Prostate gland (tissue), 2 donors: ENCODE results near the gene CD96. TPM values are rescaled to one million over a fixed set of nuclear protein-coding genes. Genes with fewer than 3 reads are reported as not detected.

Experiments
- DNase-seq: peaks from one replicate; pipeline ENCODE4 v3.0.0-alpha.2; 2019; ENCODE audit warnings: low spot score
- H3K27ac ChIP-seq, 2 donors: fragments of 200-600 bp; sonication (generic); 2 replicates each; pipeline ENCODE4 v1.5.1; 2017 to 2019
- H3K27me3 ChIP-seq: fragments of 200-600 bp; sonication (generic); replicated peaks from 2 replicates; pipeline ENCODE4 v1.5.1; 2019; ENCODE audit not compliant: insufficient read depth
- H3K36me3 ChIP-seq, 2 donors: fragments of 200-600 bp; sonication (generic); 1 replicate in 1 of 2; 2 replicates in 1 of 2; pipeline versions ENCODE4 v1.5.1 to v1.8.1; 2017 to 2019
- H3K4me1 ChIP-seq: fragments of 200-600 bp; sonication (generic); replicated peaks from 2 replicates; pipeline ENCODE4 v1.5.1; 2019
- H3K4me3 ChIP-seq, 2 donors: fragments of 200-600 bp; sonication (generic); 2 replicates each; pipeline ENCODE4 v1.5.1; 2017 to 2019
- H3K9me3 ChIP-seq: fragments of 200-600 bp; sonication (generic); 2 replicates; pipeline ENCODE4 v1.5.1; 2017
- POLR2A ChIP-seq: fragments of 450-650 bp; IDR thresholded peaks from one replicate; pipeline ENCODE4 v1.6.1; 2016; ENCODE audit warnings: antibody characterized with exemption, mild to moderate bottlenecking
- POLR2AphosphoS5 ChIP-seq: sonication (generic); formaldehyde crosslinking; IDR thresholded peaks from one replicate; pipeline ENCODE4 v1.6.1; 2017; ENCODE audit warnings: antibody characterized with exemption
- WGBS: methylation state at CpG from one replicate; pipeline ENCODE4 v1.1.5; 2018; 5-methylcytosine and 5-hydroxymethylcytosine counted together
- intact Hi-C: fragments of 100-400 bp; cut with DNase I; formaldehyde crosslinking; loops from one replicate; pipeline ENCODE4 v1.14.2; 2022
- total RNA-seq, 2 donors: library from RNA; depleted of rRNA; stranded (reverse); fragments of >200 nt; gene quantifications; one replicate each; pipeline ENCODE4 v1.1.0, GENCODE V29; 2016
- TF ChIP-seq, protein P1 (sequence below), 4 experiments: fragments of 200-600 bp in 2 of 4; fragments of 450-650 bp in 2 of 4; sonication (generic) in 2 of 4; IDR thresholded peaks; 1 replicate in 3 of 4; 2 replicates in 1 of 4; pipeline ENCODE4 v1.5.1; 2016 to 2019; ENCODE audit warnings: antibody characterized with exemption in 4 of 4, mild to moderate bottlenecking in 2 of 4, moderate library complexity in 2 of 4

CD96 gene
- total RNA-seq, 2 donors from 2014 or later: 0.45 to 2.2 TPM

DNA sequence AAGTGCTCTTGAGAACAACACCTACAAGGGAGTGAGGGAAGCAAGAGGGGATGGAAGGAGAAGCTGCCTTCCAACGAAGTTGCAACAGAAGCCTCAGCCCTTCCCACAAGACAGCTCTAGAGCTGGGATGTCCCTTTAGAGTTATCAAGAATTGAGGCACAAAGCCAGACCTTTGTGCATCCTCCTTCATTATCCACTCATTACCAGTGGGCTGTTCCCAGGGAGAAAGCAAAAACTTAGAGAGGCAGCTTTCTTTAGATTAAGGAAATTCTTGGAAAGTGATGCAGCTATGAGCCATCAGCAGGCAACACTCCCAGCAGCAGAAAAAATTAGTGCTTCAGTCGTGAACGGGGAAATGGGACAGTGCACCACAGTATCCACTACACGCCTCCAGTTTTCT, 10.6 kb upstream of the CD96 start:
- Histone ChIP-seq H3K27ac (no peak overlapping the region), H3K36me3 (no peaks in the 10 kb centered on the region), H3K4me3 (no peak overlapping the region), H3K9me3 (no peaks in the 10 kb centered on the region), H3K27me3 (no peaks in the 10 kb centered on the region), H3K4me1 (no peaks in the 10 kb centered on the region)
- DNase-seq: no peak
- 84% methylated on average over 4 of the region's 4 CpGs for WGBS
- TF ChIP-seq POLR2AphosphoS5 (no peak), POLR2A (no peak)
- TF ChIP-seq, protein P1, sequence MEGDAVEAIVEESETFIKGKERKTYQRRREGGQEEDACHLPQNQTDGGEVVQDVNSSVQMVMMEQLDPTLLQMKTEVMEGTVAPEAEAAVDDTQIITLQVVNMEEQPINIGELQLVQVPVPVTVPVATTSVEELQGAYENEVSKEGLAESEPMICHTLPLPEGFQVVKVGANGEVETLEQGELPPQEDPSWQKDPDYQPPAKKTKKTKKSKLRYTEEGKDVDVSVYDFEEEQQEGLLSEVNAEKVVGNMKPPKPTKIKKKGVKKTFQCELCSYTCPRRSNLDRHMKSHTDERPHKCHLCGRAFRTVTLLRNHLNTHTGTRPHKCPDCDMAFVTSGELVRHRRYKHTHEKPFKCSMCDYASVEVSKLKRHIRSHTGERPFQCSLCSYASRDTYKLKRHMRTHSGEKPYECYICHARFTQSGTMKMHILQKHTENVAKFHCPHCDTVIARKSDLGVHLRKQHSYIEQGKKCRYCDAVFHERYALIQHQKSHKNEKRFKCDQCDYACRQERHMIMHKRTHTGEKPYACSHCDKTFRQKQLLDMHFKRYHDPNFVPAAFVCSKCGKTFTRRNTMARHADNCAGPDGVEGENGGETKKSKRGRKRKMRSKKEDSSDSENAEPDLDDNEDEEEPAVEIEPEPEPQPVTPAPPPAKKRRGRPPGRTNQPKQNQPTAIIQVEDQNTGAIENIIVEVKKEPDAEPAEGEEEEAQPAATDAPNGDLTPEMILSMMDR (IDR thresholded peaks at IDR 0.05): no peak
- intact Hi-C loops: no loop called here

GRCh38 chr3:111534701-111535100, 7.3 kb upstream of the CD96 start:
- TF ChIP-seq POLR2AphosphoS5 (no peak), POLR2A (no peak)
- TF ChIP-seq, protein P1 (IDR thresholded peaks at IDR 0.05): no peak
- H3K27me3 ChIP-seq: no peaks in the 10 kb centered on the region
- intact Hi-C loops: no loop called here
- H3K4me1 ChIP-seq: no peaks in the 10 kb centered on the region
- H3K4me3 ChIP-seq: no peak overlapping the region
- H3K36me3 ChIP-seq: no peaks in the 10 kb centered on the region
- no peak overlapping the region for H3K27ac ChIP-seq
- H3K9me3 ChIP-seq: no peaks in the 10 kb centered on the region
- WGBS: 80% methylated on average over 4 of the region's 4 CpGs
- no peak for DNase-seq

DNA sequence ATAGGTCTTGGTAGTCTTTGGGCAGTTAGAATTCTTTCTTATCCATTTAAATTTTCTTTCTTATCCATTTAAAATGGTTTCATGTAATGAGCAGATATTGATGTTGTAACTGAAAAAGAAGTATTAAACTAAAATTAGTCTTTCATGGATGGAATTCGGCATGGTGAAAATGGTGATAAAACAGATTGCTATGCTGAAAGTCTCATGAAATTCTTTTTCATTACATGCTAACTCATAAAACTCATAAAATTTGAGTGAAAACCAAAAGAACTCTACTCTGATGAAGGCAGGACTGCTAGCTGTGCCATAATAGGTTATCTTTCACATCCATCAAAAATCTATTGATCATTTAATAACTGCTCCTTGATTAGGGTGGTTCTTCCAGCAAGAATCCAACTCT, 3.9 kb upstream of the CD96 start:
- intact Hi-C loops: no loop called here
- Histone ChIP-seq H3K27me3 (no peaks in the 10 kb centered on the region), H3K27ac (no peak overlapping the region), H3K4me1 (no peaks in the 10 kb centered on the region), H3K4me3 (no peak overlapping the region), H3K36me3 (no peaks in the 10 kb centered on the region), H3K9me3 (no peaks in the 10 kb centered on the region)
- 91% methylated on average over 1 of the region's 1 CpG for WGBS
- DNase-seq: no peak
- TF ChIP-seq POLR2AphosphoS5 (no peak), POLR2A (no peak)
- TF ChIP-seq, protein P1 (IDR thresholded peaks at IDR 0.05): no peak

DNA sequence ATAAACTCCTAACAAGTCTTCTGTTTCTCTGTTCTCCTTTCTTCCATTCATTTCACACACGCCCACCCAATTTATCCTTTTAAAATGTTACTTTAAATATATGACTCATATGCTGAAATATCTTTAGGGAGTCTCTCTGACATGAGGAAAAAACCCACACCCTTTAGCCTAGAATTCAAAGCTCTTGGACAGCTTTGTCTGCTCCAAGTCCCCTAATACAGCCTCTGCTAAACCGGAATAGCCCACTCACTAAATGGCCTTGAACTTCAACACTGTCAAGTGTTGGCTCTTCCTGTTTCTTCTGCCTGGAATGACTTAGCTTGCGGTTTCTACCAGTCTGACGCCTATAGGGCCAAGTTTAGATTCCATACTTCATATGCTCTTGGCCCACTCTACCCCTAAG, 3.3 kb upstream of the CD96 start:
- Histone ChIP-seq H3K4me3 (no peak overlapping the region), H3K36me3 (no peaks in the 10 kb centered on the region), H3K27me3 (no peaks in the 10 kb centered on the region), H3K9me3 (no peaks in the 10 kb centered on the region), H3K4me1 (no peaks in the 10 kb centered on the region), H3K27ac (no peak overlapping the region)
- no peak for DNase-seq
- intact Hi-C loops: no loop called here
- TF ChIP-seq POLR2A: no peak
- no peak for TF ChIP-seq POLR2AphosphoS5
- TF ChIP-seq, protein P1 (IDR thresholded peaks at IDR 0.05): no peak
- WGBS: 62% methylated on average over 4 of the region's 4 CpGs

DNA sequence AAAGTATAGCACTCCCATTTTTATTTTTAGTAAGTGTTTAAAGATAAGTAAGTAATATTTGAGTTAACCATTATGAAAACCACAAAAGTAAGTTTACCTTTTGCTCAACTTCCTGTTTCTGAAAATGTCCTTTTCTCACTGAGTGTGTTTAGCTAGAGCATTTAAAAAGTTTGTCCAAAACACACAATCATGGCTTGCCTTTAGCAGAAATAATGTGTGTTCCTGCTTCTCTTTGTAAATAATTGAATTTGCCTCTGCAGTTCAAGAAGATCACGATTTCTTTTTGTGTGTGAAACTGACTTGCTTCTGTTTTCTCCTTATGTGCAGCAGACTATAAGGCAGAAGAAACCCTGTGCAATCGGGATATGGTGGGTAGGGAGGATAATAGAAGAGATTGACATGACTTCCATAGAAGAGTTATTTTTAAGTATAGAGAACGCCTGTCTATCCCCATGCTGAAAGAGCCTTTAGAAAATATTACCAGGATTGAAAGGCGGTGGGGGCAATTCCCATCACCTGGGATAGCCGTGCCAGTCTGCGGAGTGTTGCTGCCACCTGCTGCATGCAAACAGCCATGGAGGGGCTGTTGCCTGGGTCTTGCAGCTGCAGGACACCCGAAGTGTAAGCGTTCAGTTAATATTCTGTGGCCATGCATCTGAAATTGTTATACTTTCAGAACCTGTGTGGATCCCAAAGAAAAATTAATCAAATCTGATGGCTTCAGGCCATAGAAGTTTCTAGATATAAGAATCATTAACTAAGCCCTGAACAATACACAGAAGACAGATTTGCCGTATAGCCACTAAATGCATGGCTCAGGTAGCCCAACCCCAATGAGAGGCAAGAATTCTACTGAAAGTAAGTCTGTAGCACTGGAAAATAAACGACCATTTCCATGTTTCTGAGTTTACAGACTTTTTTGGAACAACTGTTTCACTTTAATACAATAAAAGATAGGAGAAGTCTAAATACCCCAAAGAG, 2.4 kb upstream of the CD96 start:
- Histone ChIP-seq H3K4me1 (no peaks in the 10 kb centered on the region), H3K27me3 (no peaks in the 10 kb centered on the region), H3K27ac (no peak overlapping the region), H3K9me3 (no peaks in the 10 kb centered on the region), H3K36me3 (no peaks in the 10 kb centered on the region), H3K4me3 (no peak overlapping the region)
- TF ChIP-seq POLR2AphosphoS5: no peak
- TF ChIP-seq, protein P1 (IDR thresholded peaks at IDR 0.05): peak in 3 of 4 experiments; percentile 41 to 57 (median 49)
- WGBS: 20% methylated on average over 10 of the region's 10 CpGs
- peak; percentile 27 for DNase-seq
- intact Hi-C loops: no loop called here
